H1 (cell line): ENCODE results near the gene SCNN1G. TPM values are rescaled to one million over a fixed set of nuclear protein-coding genes. Genes with fewer than 3 reads are reported as not detected.

Experiments
- CTCF ChIA-PET: fragments of 300-600 bp; sonication (Branson Sonifier 250); formaldehyde crosslinking; loops from one replicate; lab custom pipeline; 2021; ENCODE audit not compliant: partially characterized antibody; lab: Charles Lee
- POLR2A ChIA-PET: fragments of 300-600 bp; sonication (Branson Sonifier 250); formaldehyde crosslinking; loops from one replicate; lab custom pipeline; 2021; ENCODE audit warnings: inconsistent platforms; ENCODE audit not compliant: partially characterized antibody; lab: Charles Lee
- DNase-seq, 2 experiments: peaks; one replicate each; pipeline versions ENCODE4 v3.0.0 to v3.0.0-alpha.2; 2010 to 2022; ENCODE audit warnings: low spot score in 2 of 2, low read depth in 1 of 2, mixed read lengths in 1 of 2
- FAIRE-seq: peaks from 2 replicates; lab custom pipeline; 2011; peaks lifted over from hg19 to GRCh38; lab: Jason Lieb, UNC
- H2AFZ ChIP-seq: 2 replicates; pipeline ENCODE4 v1.8.1; 2012; ENCODE audit warnings: low read length, inconsistent platforms
- H2AK5ac ChIP-seq: 2 replicates; pipeline ENCODE4 v1.6.1; 2013; ENCODE audit warnings: low read depth, low read length
- H2BK120ac ChIP-seq: replicated peaks from 2 replicates; pipeline ENCODE3; 2013; ENCODE audit warnings: low read depth, low read length, inconsistent platforms
- H2BK12ac ChIP-seq: 2 replicates; pipeline ENCODE4 v1.6.1; 2013; ENCODE audit warnings: low read depth, low read length
- H2BK15ac ChIP-seq: 2 replicates; pipeline ENCODE4 v1.6.1; 2013; ENCODE audit warnings: low read length
- H2BK20ac ChIP-seq: 2 replicates; pipeline ENCODE4 v1.6.1; 2013; ENCODE audit warnings: low read length
- H2BK5ac ChIP-seq: 2 replicates; pipeline ENCODE4 v1.6.1; 2013; ENCODE audit warnings: low read depth, low read length
- H3K14ac ChIP-seq: 2 replicates; pipeline ENCODE4 v1.6.1; 2013; ENCODE audit warnings: inconsistent platforms; ENCODE audit not compliant: insufficient read length
- H3K18ac ChIP-seq: 2 replicates; pipeline ENCODE4 v1.6.1; 2013; ENCODE audit warnings: low read length; ENCODE audit errors: extremely low read depth
- H3K23ac ChIP-seq: 2 replicates; pipeline ENCODE4 v1.6.1; 2013; ENCODE audit warnings: inconsistent platforms; ENCODE audit not compliant: insufficient read length
- H3K23me2 ChIP-seq: 2 replicates; pipeline ENCODE4 v1.6.1; 2013; ENCODE audit warnings: low read depth, low read length
- H3K27ac ChIP-seq: 2 replicates; pipeline ENCODE4 v1.6.1; 2011; ENCODE audit warnings: low read depth, low read length, inconsistent platforms
- H3K27me3 ChIP-seq, 4 experiments: replicated peaks in 1 of 4; 1 replicate in 1 of 4; 2 replicates in 3 of 4; pipeline versions ENCODE4 v1.6.1 to v1.8.1; 2011 to 2013; ENCODE audit warnings: low read length in 3 of 4, mild to moderate bottlenecking in 3 of 4, inconsistent platforms in 2 of 4, mixed read lengths in 2 of 4, moderate library complexity in 1 of 4; ENCODE audit not compliant: control insufficient read depth in 3 of 4, insufficient read depth in 3 of 4; ENCODE audit errors: extremely low read depth in 1 of 4
- H3K36me3 ChIP-seq, 4 experiments: 2 replicates each; pipeline versions ENCODE4 v1.6.1 to v1.8.1; 2011 to 2013; ENCODE audit warnings: mild to moderate bottlenecking in 4 of 4, low read length in 3 of 4, moderate library complexity in 2 of 4, control low read depth in 1 of 4, inconsistent platforms in 1 of 4; ENCODE audit not compliant: insufficient read depth in 4 of 4, control insufficient read depth in 2 of 4
- H3K4ac ChIP-seq: replicated peaks from 2 replicates; pipeline ENCODE3; 2013; ENCODE audit warnings: low read length, low read depth, mixed read lengths, inconsistent platforms; ENCODE audit not compliant: insufficient read length
- H3K4me1 ChIP-seq, 4 experiments: replicated peaks in 1 of 4; 1 replicate in 1 of 4; 2 replicates in 3 of 4; pipeline versions ENCODE4 v1.6.1 to v1.8.1; 2011 to 2013; ENCODE audit warnings: low read length in 3 of 4, inconsistent platforms in 2 of 4, mixed read lengths in 1 of 4; ENCODE audit not compliant: insufficient read depth in 4 of 4, control insufficient read depth in 3 of 4
- H3K4me2 ChIP-seq, 2 experiments: 2 replicates each; pipeline versions ENCODE4 v1.6.1 to v1.8.1; 2011 to 2013; ENCODE audit warnings: low read depth in 2 of 2, low read length in 2 of 2, control low read depth in 1 of 2, inconsistent platforms in 1 of 2, mild to moderate bottlenecking in 1 of 2; ENCODE audit not compliant: insufficient read depth in 1 of 2
- H3K4me3 ChIP-seq, 4 experiments: fragments of 200-600, 300-600 bp in 1 of 4; sonication (generic), shearing (Covaris generic), sonication (Bioruptor Twin) in 1 of 4; 2 replicates each; pipeline versions ENCODE4 v1.5.1 to v1.8.1; 2011 to 2016; ENCODE audit warnings: low read length in 4 of 4, low read depth in 3 of 4, control low read depth in 2 of 4, inconsistent platforms in 2 of 4, mild to moderate bottlenecking in 2 of 4, mixed read lengths in 1 of 4, moderate library complexity in 1 of 4; ENCODE audit not compliant: insufficient read depth in 2 of 4; ENCODE audit errors: extremely low read depth in 1 of 4
- H3K56ac ChIP-seq: replicated peaks from 2 replicates; pipeline ENCODE3; 2013; ENCODE audit warnings: low read depth, mild to moderate bottlenecking, mixed read lengths, low read length, inconsistent platforms; ENCODE audit not compliant: insufficient read length
- H3K79me1 ChIP-seq: 2 replicates; pipeline ENCODE4 v1.6.1; 2013; ENCODE audit warnings: low read depth, low read length, control low read depth
- H3K79me2 ChIP-seq, 2 experiments: 2 replicates each; pipeline versions ENCODE4 v1.6.1 to v1.8.1; 2012 to 2013; ENCODE audit warnings: low read length in 2 of 2, mild to moderate bottlenecking in 2 of 2, inconsistent platforms in 1 of 2; ENCODE audit not compliant: insufficient read depth in 2 of 2, control insufficient read depth in 1 of 2
- H3K9ac ChIP-seq, 4 experiments: replicated peaks in 1 of 4; 1 replicate in 1 of 4; 2 replicates in 3 of 4; pipeline versions ENCODE4 v1.6.1 to v1.8.1; 2011 to 2013; ENCODE audit warnings: low read depth in 3 of 4, low read length in 3 of 4, control low read depth in 2 of 4, mild to moderate bottlenecking in 2 of 4, moderate library complexity in 2 of 4, inconsistent platforms in 1 of 4; ENCODE audit errors: extremely low read depth in 1 of 4
- H3K9me3 ChIP-seq, 2 experiments: 2 replicates each; pipeline versions ENCODE4 v1.6.1 to v1.8.1; 2012 to 2013; ENCODE audit warnings: mild to moderate bottlenecking in 2 of 2, moderate library complexity in 2 of 2, control low read depth in 1 of 2, inconsistent platforms in 1 of 2, low read depth in 1 of 2, low read length in 1 of 2, mixed read lengths in 1 of 2; ENCODE audit not compliant: insufficient read depth in 2 of 2
- H4K20me1 ChIP-seq, 2 experiments: replicated peaks in 1 of 2; 2 replicates each; pipeline versions ENCODE3 to v1.8.1; 2011 to 2013; ENCODE audit warnings: inconsistent platforms in 2 of 2, low read length in 2 of 2, mild to moderate bottlenecking in 1 of 2; ENCODE audit not compliant: insufficient read depth in 2 of 2, control insufficient read depth in 1 of 2
- H4K5ac ChIP-seq: 2 replicates; pipeline ENCODE4 v1.6.1; 2013; ENCODE audit warnings: low read length, low read depth, mixed read lengths, inconsistent platforms; ENCODE audit not compliant: insufficient read length
- H4K8ac ChIP-seq: 2 replicates; pipeline ENCODE4 v1.8.0; 2013; ENCODE audit warnings: mild to moderate bottlenecking, moderate library complexity, low read length, inconsistent platforms; ENCODE audit not compliant: insufficient read depth; ENCODE audit errors: extremely low read depth
- H4K91ac ChIP-seq: replicated peaks from 2 replicates; pipeline ENCODE3; 2013; ENCODE audit warnings: low read length, mixed read lengths, inconsistent platforms; ENCODE audit not compliant: insufficient read length
- CREB1 ChIP-seq: IDR thresholded peaks from 2 replicates; pipeline ENCODE4 v1.6.1; 2012; ENCODE audit warnings: inconsistent platforms
- FOSL1 ChIP-seq: IDR thresholded peaks from 2 replicates; pipeline ENCODE4 v1.6.1; 2011; ENCODE audit warnings: mild to moderate bottlenecking, low read depth, low read length, moderate library complexity; ENCODE audit not compliant: insufficient read depth
- NRF1 ChIP-seq: IDR thresholded peaks from 2 replicates; pipeline ENCODE4 v1.6.1; 2011; ENCODE audit warnings: mild to moderate bottlenecking, low read depth, low read length, improper control_type of control experiment
- WGBS, 2 experiments: shearing (Covaris generic) in 1 of 2; methylation state at CpG; one replicate each; pipeline versions ENCODE4 v1.1.6 to v1.1.7; 2013 to 2015; ENCODE audit warnings: low lambda C conversion rate in 2 of 2, mixed read lengths in 2 of 2, inconsistent platforms in 1 of 2, low coverage in 1 of 2, missing lambda C conversion rate in 1 of 2; ENCODE audit not compliant: insufficient replicate concordance in 2 of 2, insufficient coverage in 1 of 2, insufficient read length in 1 of 2; ENCODE audit errors: extremely low coverage in 1 of 2, missing lambda C conversion rate in 1 of 2; 5-methylcytosine and 5-hydroxymethylcytosine counted together
- polyA plus RNA-seq, 7 experiments: library from polyadenylated mRNA; depleted of rRNA in 3 of 7; stranded (reverse) in 5 of 7; unstranded in 2 of 7; fragments of >200 nt in 5 of 7; fragments of 200-250 nt in 2 of 7; gene quantifications; 1 replicate in 5 of 7; 2 replicates in 1 of 7; 4 replicates in 1 of 7; pipeline versions ENCODE4 v1.2.1 to v1.2.3, GENCODE V29; 2011 to 2013; ENCODE audit warnings: missing spikeins in 2 of 7, mixed read lengths in 2 of 7
- total RNA-seq: library from RNA; stranded (reverse); fragmentation: NEBNext Ultra II Directional; extraction: Animal tissue kit (Norgen Biotek cat#: 25700); gene quantifications from 2 replicates; pipeline ENCODE4 v1.2.1, GENCODE V29; 2021

Gene SCNN1G
- total and polyA plus RNA-seq, 2 of the 8 experiments (the other 6 are each of a cell fraction or from before 2014, with no cell fraction given), result 0.73 to 1.1 TPM

GRCh38 chr16:23164736-23165135 lies 17.8 kb upstream of the SCNN1G start:
- no peak overlapping the region for H3K18ac ChIP-seq
- no peak overlapping the region for H4K91ac ChIP-seq
- H3K27ac ChIP-seq, result no peak overlapping the region
- H4K20me1 ChIP-seq, result no peaks in the 10 kb centered on the region
- no peak overlapping the region for H3K56ac ChIP-seq
- DNase-seq, result no peak
- no peak overlapping the region for H3K4ac ChIP-seq
- H2BK120ac ChIP-seq, result no peak overlapping the region
- no peak overlapping the region for H2AK5ac ChIP-seq
- peaks cover 0 to 2% of the 10 kb centered on the region in 2 experiments; a peak in 1 of 4 replicates for H3K9me3 ChIP-seq
- ChIA-PET CTCF (interaction anchor here (0.6 to 1.7 kb wide), 5 partner anchors 17 to 271 kb away, joined by 3 to 4 read pairs (median 3); no protein-coding TSS in a partner anchor), POLR2A (no interaction called here)
- H2AFZ ChIP-seq, result no peak overlapping the region
- 91% methylated on average over 4 of the region's 4 CpGs; no CpG with 5 or more reads in 1 of the 2 experiments for WGBS, 2 experiments
- no peak overlapping the region for H3K4me3 ChIP-seq
- H2BK20ac ChIP-seq, result no peak overlapping the region
- no peak overlapping the region for H2BK12ac ChIP-seq
- H2BK15ac ChIP-seq, result no peak overlapping the region
- H3K27me3 ChIP-seq, result no peaks in the 10 kb centered on the region
- TF ChIP-seq NRF1, result no peak
- no peak for TF ChIP-seq FOSL1
- no peak for TF ChIP-seq CREB1
- TF ChIP-seq, all 59 proteins: peak for 0
- Histone ChIP-seq H3K36me3 (no peaks in the 10 kb centered on the region), H4K5ac (no peak overlapping the region), H3K9ac (no peak overlapping the region), H2BK5ac (no peak overlapping the region), H3K79me2 (no peaks in the 10 kb centered on the region), H3K4me1 (no peaks in the 10 kb centered on the region; a peak in 1 of 7 replicates), H3K23ac (no peak overlapping the region), H3K14ac (no peak overlapping the region), H3K23me2 (no peaks in the 10 kb centered on the region), H3K79me1 (no peaks in the 10 kb centered on the region), H4K8ac (no peak overlapping the region), H3K4me2 (no peak overlapping the region)
- no peak for FAIRE-seq
